Chondrocyte (in vitro differentiated cells): Measurements from ENCODE around the gene TICAM1. TPM values are rescaled to one million over a fixed set of nuclear protein-coding genes. Genes with fewer than 3 reads are reported as not detected.
"Not testable (repeated sequence)": the region's sequence is repeated elsewhere in the genome, so short reads cannot be mapped to it uniquely, and the experiment has no call there.

ENCODE experiments used
- DNase-seq: peaks from one replicate; pipeline ENCODE4 v3.0.0; 2021; ENCODE audit warnings: mixed read lengths, low spot score
- H3K27ac Mint-ChIP-seq: one replicate; pipeline ENCODE4 v1.8.0; 2021; ENCODE audit warnings: mild to moderate bottlenecking, moderate library complexity, mixed read lengths; ENCODE audit not compliant: unreplicated experiment
- H3K27me3 Mint-ChIP-seq: 2 replicates; pipeline ENCODE4 v1.8.0; 2021; ENCODE audit warnings: low read depth, mixed read lengths
- H3K36me3 Mint-ChIP-seq: 2 replicates; pipeline ENCODE4 v1.8.0; 2021; ENCODE audit warnings: low read depth, mixed read lengths
- H3K4me1 Mint-ChIP-seq: 2 replicates; pipeline ENCODE4 v1.8.0; 2021; ENCODE audit warnings: low read depth, mild to moderate bottlenecking, mixed read lengths
- H3K4me3 Mint-ChIP-seq: one replicate; pipeline ENCODE4 v1.8.0; 2021; ENCODE audit warnings: mild to moderate bottlenecking, moderate library complexity, mixed read lengths; ENCODE audit not compliant: unreplicated experiment
- H3K9me3 Mint-ChIP-seq: 2 replicates; pipeline ENCODE4 v1.8.0; 2021; ENCODE audit warnings: low read depth, mixed read lengths
- total RNA-seq: library from RNA; stranded (reverse); gene quantifications from 3 replicates; pipeline ENCODE4 v1.2.1, GENCODE V29; 2021
- TF ChIP-seq, protein P1 (sequence below): fragments of 200-600 bp; sonication (generic); IDR thresholded peaks from 2 replicates; pipeline ENCODE4 v1.5.0; 2021; ENCODE audit warnings: antibody characterized with exemption, mild to moderate bottlenecking, moderate library complexity

The TICAM1 gene
- total RNA-seq, 1 donor from 2014 or later = 12.3 TPM

GRCh38 chr19:4823577-4823976 is 7.9 kb downstream of the TICAM1 start:
- DNase-seq = no peak
- no peak overlapping the region for H3K27ac Mint-ChIP-seq
- no peak overlapping the region for H3K4me3 Mint-ChIP-seq
- H3K9me3 Mint-ChIP-seq = no peaks in the 10 kb centered on the region
- H3K4me1 Mint-ChIP-seq = no peaks in the 10 kb centered on the region
- peaks cover 2% of the 10 kb centered on the region for H3K36me3 Mint-ChIP-seq
- no peaks in the 10 kb centered on the region for H3K27me3 Mint-ChIP-seq
- TF ChIP-seq, protein P1, sequence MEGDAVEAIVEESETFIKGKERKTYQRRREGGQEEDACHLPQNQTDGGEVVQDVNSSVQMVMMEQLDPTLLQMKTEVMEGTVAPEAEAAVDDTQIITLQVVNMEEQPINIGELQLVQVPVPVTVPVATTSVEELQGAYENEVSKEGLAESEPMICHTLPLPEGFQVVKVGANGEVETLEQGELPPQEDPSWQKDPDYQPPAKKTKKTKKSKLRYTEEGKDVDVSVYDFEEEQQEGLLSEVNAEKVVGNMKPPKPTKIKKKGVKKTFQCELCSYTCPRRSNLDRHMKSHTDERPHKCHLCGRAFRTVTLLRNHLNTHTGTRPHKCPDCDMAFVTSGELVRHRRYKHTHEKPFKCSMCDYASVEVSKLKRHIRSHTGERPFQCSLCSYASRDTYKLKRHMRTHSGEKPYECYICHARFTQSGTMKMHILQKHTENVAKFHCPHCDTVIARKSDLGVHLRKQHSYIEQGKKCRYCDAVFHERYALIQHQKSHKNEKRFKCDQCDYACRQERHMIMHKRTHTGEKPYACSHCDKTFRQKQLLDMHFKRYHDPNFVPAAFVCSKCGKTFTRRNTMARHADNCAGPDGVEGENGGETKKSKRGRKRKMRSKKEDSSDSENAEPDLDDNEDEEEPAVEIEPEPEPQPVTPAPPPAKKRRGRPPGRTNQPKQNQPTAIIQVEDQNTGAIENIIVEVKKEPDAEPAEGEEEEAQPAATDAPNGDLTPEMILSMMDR = no peak

GRCh38 chr19:4822354-4822753 is 9.2 kb downstream of the TICAM1 start:
- H3K4me1 Mint-ChIP-seq, H3K4me3 Mint-ChIP-seq, H3K36me3 Mint-ChIP-seq, DNase-seq, H3K9me3 Mint-ChIP-seq, H3K27me3 Mint-ChIP-seq, H3K27ac Mint-ChIP-seq: not testable (repeated sequence)

DNA sequence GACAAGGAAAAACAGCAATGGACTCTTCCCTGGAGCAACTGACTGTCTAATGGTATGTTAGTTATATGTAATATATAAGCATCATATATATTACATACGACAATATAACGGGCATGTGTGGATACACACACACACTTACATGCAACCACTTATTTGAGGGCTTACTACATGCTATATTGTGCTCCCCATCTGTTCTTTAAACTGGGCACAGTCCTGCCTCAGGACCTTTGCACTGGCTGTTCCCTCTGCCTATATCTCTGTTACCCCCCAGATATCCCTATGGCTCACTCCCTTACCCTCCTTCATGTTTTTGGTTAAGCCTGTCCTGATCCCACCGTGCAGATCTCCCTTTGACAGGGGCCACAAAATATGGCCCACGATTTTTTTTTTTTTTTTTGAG is 10.2 kb downstream of the TICAM1 start:
- H3K4me1 Mint-ChIP-seq = no peaks in the 10 kb centered on the region
- TF ChIP-seq, protein P1 = no peak
- H3K27ac Mint-ChIP-seq = no peak overlapping the region
- no peaks in the 10 kb centered on the region for H3K27me3 Mint-ChIP-seq
- no peak for DNase-seq
- no peaks in the 10 kb centered on the region for H3K9me3 Mint-ChIP-seq
- no peak overlapping the region for H3K4me3 Mint-ChIP-seq
- H3K36me3 Mint-ChIP-seq = peaks cover 8% of the 10 kb centered on the region

DNA sequence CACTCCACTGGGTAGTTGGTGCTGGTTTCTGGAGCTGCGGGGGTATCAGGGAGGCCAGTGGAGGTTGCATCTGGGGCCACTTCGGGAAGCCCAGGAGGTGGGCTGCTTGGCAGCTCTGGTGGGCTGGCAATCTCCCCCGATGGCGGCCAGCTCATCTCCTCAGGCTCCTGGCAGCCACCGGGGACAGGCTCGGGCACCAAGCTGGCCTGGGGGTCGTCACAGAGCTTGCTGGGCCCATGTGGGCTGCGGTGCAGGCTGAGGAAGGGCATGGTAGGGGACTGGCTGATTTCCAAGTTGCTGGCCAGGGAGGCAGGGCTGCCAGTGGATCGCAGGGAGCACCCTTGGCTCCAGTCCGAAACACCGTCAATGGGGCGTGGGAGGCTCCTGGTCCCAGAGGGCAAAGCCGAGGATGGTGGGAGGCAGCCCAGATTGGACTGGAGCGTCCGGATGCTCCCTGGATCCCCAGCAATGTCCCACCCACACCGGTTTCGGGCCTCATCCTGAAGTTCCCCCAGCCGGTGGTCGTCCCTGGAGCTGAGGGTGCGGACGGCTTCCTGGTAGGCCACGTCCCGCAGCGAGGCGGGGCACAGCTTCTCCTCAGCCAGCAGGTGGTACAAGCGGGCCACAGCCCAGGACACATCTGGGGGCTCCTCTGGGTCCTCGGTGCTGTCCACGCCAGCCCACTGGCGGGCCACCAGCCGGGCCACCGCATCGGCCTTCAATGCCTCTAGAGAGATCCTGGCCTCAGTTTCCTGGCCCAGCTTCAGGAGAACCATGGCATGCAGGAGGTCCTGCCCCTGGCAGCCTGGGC is 13.8 kb downstream of the TICAM1 start:
- no peaks in the 10 kb centered on the region for H3K27me3 Mint-ChIP-seq
- peaks cover 8% of the 10 kb centered on the region for H3K36me3 Mint-ChIP-seq
- peaks cover 2% of the 10 kb centered on the region for H3K9me3 Mint-ChIP-seq
- TF ChIP-seq, protein P1 = no peak
- no peak overlapping the region for H3K27ac Mint-ChIP-seq
- H3K4me3 Mint-ChIP-seq = no peak overlapping the region
- peaks cover 14% of the 10 kb centered on the region for H3K4me1 Mint-ChIP-seq
- DNase-seq = no peak

GRCh38 chr19:4816950-4817278 is 14.6 kb downstream of the TICAM1 start:
- peaks cover 21% of the 10 kb centered on the region for H3K4me1 Mint-ChIP-seq
- DNase-seq = no peak
- H3K27me3 Mint-ChIP-seq = no peaks in the 10 kb centered on the region
- H3K27ac Mint-ChIP-seq = no peak overlapping the region
- TF ChIP-seq, protein P1 = no peak
- no peak overlapping the region for H3K4me3 Mint-ChIP-seq
- peaks cover 8% of the 10 kb centered on the region for H3K36me3 Mint-ChIP-seq
- peaks cover 2% of the 10 kb centered on the region for H3K9me3 Mint-ChIP-seq
